Stimulated activated CD4-positive, alpha-beta T cell treated with anti-CD3 and anti-CD28 coated beads, Interleukin-1b, Interleukin-23, amount 100 ng/mL, for 4 hours (primary cell): ENCODE results near the gene TET1.
"Not testable (repeated sequence)": the region's sequence is repeated elsewhere in the genome, so short reads cannot be mapped to it uniquely, and the experiment has no call there.

Experiments
- DNase-seq, 2 donors: peaks; one replicate each; pipeline ENCODE4 v3.0.0-alpha.2; 2020; ENCODE audit warnings: low read depth in 2 of 2

Gene TET1

GRCh38 chr10:68562661-68563570, 2.8 kb downstream of the TET1 start:
- no peak for DNase-seq

GRCh38 chr10:68564712-68565111, 4.6 kb downstream of the TET1 start:
- DNase-seq: no peak

GRCh38 chr10:68565658-68566057, 5.5 kb downstream of the TET1 start:
- no peak for DNase-seq

GRCh38 chr10:68566351-68566750, 6.2 kb downstream of the TET1 start:
- DNase-seq: no peak

- no peak for DNase-seq
These were observed 6.8 kb downstream of the TET1 start for GRCh38 chr10:68566955-68567354.

- no peak for DNase-seq
These were observed 12.0 kb downstream of the TET1 start for GRCh38 chr10:68572151-68572550.

GRCh38 chr10:68574051-68574450, 13.9 kb downstream of the TET1 start:
- no peak for DNase-seq

GRCh38 chr10:68576118-68576517, 16.0 kb downstream of the TET1 start:
- no peak for DNase-seq

GRCh38 chr10:68578974-68579373, 18.8 kb downstream of the TET1 start:
- no peak for DNase-seq

GRCh38 chr10:68584187-68584586, 24.1 kb downstream of the TET1 start:
- not testable (repeated sequence) for DNase-seq

GRCh38 chr10:68586606-68587305, 26.6 kb downstream of the TET1 start:
- DNase-seq: no peak

GRCh38 chr10:68594405-68594804, 34.3 kb downstream of the TET1 start:
- DNase-seq: no peak

GRCh38 chr10:68595513-68595912, 35.4 kb downstream of the TET1 start:
- no peak for DNase-seq

- no peak for DNase-seq
These were observed 37.3 kb downstream of the TET1 start for GRCh38 chr10:68597407-68597806.

- DNase-seq: no peak
These were observed 39.0 kb downstream of the TET1 start for GRCh38 chr10:68598978-68599770.

- DNase-seq: no peak
These were observed 39.6 kb downstream of the TET1 start for GRCh38 chr10:68599771-68600040.

GRCh38 chr10:68600041-68600778, 40.1 kb downstream of the TET1 start:
- peak; percentile 3 to 7 for DNase-seq

GRCh38 chr10:68601501-68602265, 41.5 kb downstream of the TET1 start:
- DNase-seq: no peak

- no peak for DNase-seq
These were observed 42.3 kb downstream of the TET1 start for GRCh38 chr10:68602434-68602833.

GRCh38 chr10:68603766-68604165, 43.6 kb downstream of the TET1 start:
- no peak for DNase-seq

- DNase-seq: no peak
These were observed 44.3 kb downstream of the TET1 start for GRCh38 chr10:68604441-68604840.
